SK-N-SH treated with all-trans-retinoic acid at 6 μM for 48 hours (cell line): ENCODE data around the gene CDKL5.

Experiments
- ATAC-seq: fragments of 200-7000 bp; cut with Tn5 transposase; 3 replicates; pipeline ENCODE4 v1.9.1; 2020; ENCODE audit warnings: mild to moderate bottlenecking, moderate library complexity
- BACH2 ChIP-seq: fragments of 250-450 bp; sonication (Bioruptor Pico); IDR thresholded peaks from 2 replicates; pipeline ENCODE4 v1.9.0; 2021; ENCODE audit warnings: mild to moderate bottlenecking, borderline replicate concordance
- CSDC2 ChIP-seq: fragments of 250-450 bp; sonication (Bioruptor Pico); IDR thresholded peaks from 2 replicates; pipeline ENCODE4 v1.5.0; 2020; ENCODE audit warnings: mild to moderate bottlenecking, moderate library complexity
- ESRRG ChIP-seq: fragments of 250-450 bp; sonication (Bioruptor Pico); IDR thresholded peaks from 2 replicates; pipeline ENCODE4 v1.6.1; 2021; ENCODE audit warnings: mild to moderate bottlenecking
- GLIS3 ChIP-seq: fragments of 250-450 bp; sonication (Bioruptor Pico); IDR thresholded peaks from 2 replicates; pipeline ENCODE4 v1.5.0; 2020; ENCODE audit warnings: mild to moderate bottlenecking, moderate library complexity
- ISL1 ChIP-seq: fragments of 250-450 bp; sonication (Bioruptor Pico); IDR thresholded peaks from 2 replicates; pipeline ENCODE4 v2.1.2; 2022; ENCODE audit warnings: mild to moderate bottlenecking, moderate library complexity
- OSR1 ChIP-seq: fragments of 250-450 bp; sonication (Bioruptor Pico); IDR thresholded peaks from 2 replicates; pipeline ENCODE4 v1.8.0; 2022; ENCODE audit warnings: moderate library complexity, mild to moderate bottlenecking, inconsistent platforms
- PPARA ChIP-seq: fragments of 250-450 bp; sonication (Bioruptor Pico); IDR thresholded peaks from 2 replicates; pipeline ENCODE4 v1.5.0; 2020; ENCODE audit warnings: mild to moderate bottlenecking, borderline replicate concordance
- SNAI2 ChIP-seq: fragments of 250-450 bp; sonication (Bioruptor Pico); IDR thresholded peaks from 2 replicates; pipeline ENCODE4 v1.5.0; 2020; ENCODE audit warnings: mild to moderate bottlenecking, moderate library complexity
- TCF4 ChIP-seq: fragments of 250-450 bp; sonication (Bioruptor Pico); IDR thresholded peaks from 2 replicates; pipeline ENCODE4 v1.8.0; 2021; ENCODE audit warnings: mild to moderate bottlenecking, moderate library complexity, borderline replicate concordance
- TOX ChIP-seq: fragments of 250-450 bp; sonication (Bioruptor Pico); IDR thresholded peaks from 2 replicates; pipeline ENCODE4 v1.8.0; 2021; ENCODE audit warnings: mild to moderate bottlenecking, moderate library complexity, borderline replicate concordance
- ZC3H10 ChIP-seq: fragments of 250-450 bp; sonication (Bioruptor Pico); IDR thresholded peaks from 2 replicates; pipeline ENCODE4 v1.5.1; 2021; ENCODE audit warnings: mild to moderate bottlenecking, moderate library complexity
- ZFP3 ChIP-seq: fragments of 250-450 bp; sonication (Bioruptor Pico); IDR thresholded peaks from 2 replicates; pipeline ENCODE4 v1.5.0; 2020; ENCODE audit warnings: mild to moderate bottlenecking, moderate library complexity
- ZFP30 ChIP-seq: fragments of 450-650 bp; formaldehyde crosslinking; IDR thresholded peaks from 2 replicates; pipeline ENCODE4 v1.5.0; 2022; ENCODE audit warnings: mild to moderate bottlenecking, moderate library complexity
- ZNF565 ChIP-seq: fragments of 450-650 bp; formaldehyde crosslinking; conservative IDR thresholded peaks from 2 replicates; pipeline ENCODE4 v1.5.0; 2020; ENCODE audit warnings: low read depth, mild to moderate bottlenecking, moderate library complexity
- ZNF70 ChIP-seq: fragments of 450-650 bp; formaldehyde crosslinking; IDR thresholded peaks from 2 replicates; pipeline ENCODE4 v1.5.0; 2020; ENCODE audit warnings: mild to moderate bottlenecking, moderate library complexity
- ZNF8 ChIP-seq: fragments of 450-650 bp; formaldehyde crosslinking; IDR thresholded peaks from 2 replicates; pipeline ENCODE4 v1.5.0; 2020; ENCODE audit warnings: mild to moderate bottlenecking, moderate library complexity
- TF ChIP-seq, protein P1 (sequence below): fragments of 250-450 bp; sonication (Bioruptor Pico); IDR thresholded peaks from 2 replicates; pipeline ENCODE4 v1.5.1; 2020; ENCODE audit warnings: low read depth, mild to moderate bottlenecking, moderate library complexity
- TF ChIP-seq, protein P2 (sequence below): fragments of 250-450 bp; sonication (Bioruptor Pico); IDR thresholded peaks from 2 replicates; pipeline ENCODE4 v1.8.0; 2021; ENCODE audit warnings: low read depth, mild to moderate bottlenecking, moderate library complexity, borderline replicate concordance
- TF ChIP-seq, protein P3 (sequence below): fragments of 250-450 bp; sonication (Bioruptor Pico); IDR thresholded peaks from 2 replicates; pipeline ENCODE4 v1.8.0; 2020; ENCODE audit warnings: mild to moderate bottlenecking, moderate library complexity, borderline replicate concordance
- TF ChIP-seq, protein P4 (sequence below): fragments of 250-450 bp; sonication (Bioruptor Pico); IDR thresholded peaks from 2 replicates; pipeline ENCODE4 v1.5.1; 2021; ENCODE audit warnings: mild to moderate bottlenecking, moderate library complexity

CDKL5 gene

DNA sequence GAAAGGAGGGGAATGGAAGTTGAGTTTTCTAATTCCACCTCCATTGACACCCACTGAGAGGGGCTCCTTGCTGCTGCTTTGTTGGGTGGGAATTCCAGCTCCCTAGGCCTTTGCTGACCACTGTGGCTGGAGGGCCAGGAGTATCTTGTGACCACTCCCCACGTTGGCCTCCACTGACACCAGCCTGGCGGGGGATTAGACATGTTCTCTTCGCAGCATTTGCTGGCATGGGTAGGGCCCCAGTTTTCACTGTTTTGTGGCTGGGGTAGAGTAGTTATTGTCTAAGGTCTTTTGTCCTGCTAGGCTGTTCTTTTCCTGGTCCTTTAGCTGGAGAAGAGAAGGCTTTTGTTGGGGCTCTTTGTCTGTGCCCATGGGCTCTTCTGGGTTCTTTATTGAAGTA is 116.7 kb downstream of the CDKL5 start (continued):
- TF ChIP-seq PPARA (CRISPR knock-in tag) (no peak), BACH2 (no peak), TCF4 (CRISPR knock-in tag) (no peak), ESRRG (CRISPR knock-in tag) (no peak)
- TF ChIP-seq, protein P1, sequence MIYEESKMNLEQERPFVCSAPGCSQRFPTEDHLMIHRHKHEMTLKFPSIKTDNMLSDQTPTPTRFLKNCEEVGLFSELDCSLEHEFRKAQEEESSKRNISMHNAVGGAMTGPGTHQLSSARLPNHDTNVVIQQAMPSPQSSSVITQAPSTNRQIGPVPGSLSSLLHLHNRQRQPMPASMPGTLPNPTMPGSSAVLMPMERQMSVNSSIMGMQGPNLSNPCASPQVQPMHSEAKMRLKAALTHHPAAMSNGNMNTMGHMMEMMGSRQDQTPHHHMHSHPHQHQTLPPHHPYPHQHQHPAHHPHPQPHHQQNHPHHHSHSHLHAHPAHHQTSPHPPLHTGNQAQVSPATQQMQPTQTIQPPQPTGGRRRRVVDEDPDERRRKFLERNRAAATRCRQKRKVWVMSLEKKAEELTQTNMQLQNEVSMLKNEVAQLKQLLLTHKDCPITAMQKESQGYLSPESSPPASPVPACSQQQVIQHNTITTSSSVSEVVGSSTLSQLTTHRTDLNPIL (CRISPR knock-in tag), result no peak

DNA sequence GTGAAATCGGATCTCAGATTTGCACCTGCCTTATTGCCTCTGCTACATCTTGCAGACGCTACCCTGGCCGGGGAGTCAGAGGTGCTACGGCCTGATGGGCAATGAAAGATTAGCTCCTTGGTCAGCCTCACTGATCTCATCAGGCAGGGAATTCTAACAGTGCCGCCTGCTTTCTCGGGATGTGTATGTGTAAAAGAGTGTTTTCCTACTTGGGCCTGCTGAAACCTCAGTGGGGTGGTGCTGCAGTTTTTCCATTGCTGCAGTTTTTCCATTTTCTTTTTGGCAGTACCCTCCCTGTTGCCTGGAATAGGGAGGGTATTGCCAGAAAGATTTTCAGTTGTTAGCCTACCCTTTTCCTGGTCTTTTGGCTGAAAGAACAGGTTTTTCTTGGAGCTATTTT is 117.5 kb downstream of the CDKL5 start:
- TF ChIP-seq ZFP30 (CRISPR knock-in tag) (no peak), ZFP3 (no peak), TOX (CRISPR knock-in tag) (no peak), PPARA (CRISPR knock-in tag) (no peak), ZNF8 (CRISPR knock-in tag) (no peak), SNAI2 (CRISPR knock-in tag) (no peak), TCF4 (CRISPR knock-in tag) (no peak), ZNF565 (CRISPR knock-in tag) (no peak), ZNF70 (no peak), OSR1 (CRISPR knock-in tag) (no peak), ZC3H10 (CRISPR knock-in tag) (no peak), ISL1 (CRISPR knock-in tag) (no peak), GLIS3 (no peak), CSDC2 (CRISPR knock-in tag) (no peak), ESRRG (CRISPR knock-in tag) (no peak)
- TF ChIP-seq, protein P2, sequence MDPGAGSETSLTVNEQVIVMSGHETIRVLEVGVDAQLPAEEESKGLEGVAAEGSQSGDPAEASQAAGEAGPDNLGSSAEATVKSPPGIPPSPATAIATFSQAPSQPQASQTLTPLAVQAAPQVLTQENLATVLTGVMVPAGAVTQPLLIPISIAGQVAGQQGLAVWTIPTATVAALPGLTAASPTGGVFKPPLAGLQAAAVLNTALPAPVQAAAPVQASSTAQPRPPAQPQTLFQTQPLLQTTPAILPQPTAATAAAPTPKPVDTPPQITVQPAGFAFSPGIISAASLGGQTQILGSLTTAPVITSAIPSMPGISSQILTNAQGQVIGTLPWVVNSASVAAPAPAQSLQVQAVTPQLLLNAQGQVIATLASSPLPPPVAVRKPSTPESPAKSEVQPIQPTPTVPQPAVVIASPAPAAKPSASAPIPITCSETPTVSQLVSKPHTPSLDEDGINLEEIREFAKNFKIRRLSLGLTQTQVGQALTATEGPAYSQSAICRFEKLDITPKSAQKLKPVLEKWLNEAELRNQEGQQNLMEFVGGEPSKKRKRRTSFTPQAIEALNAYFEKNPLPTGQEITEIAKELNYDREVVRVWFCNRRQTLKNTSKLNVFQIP (CRISPR knock-in tag), result no peak
- TF ChIP-seq, protein P3, sequence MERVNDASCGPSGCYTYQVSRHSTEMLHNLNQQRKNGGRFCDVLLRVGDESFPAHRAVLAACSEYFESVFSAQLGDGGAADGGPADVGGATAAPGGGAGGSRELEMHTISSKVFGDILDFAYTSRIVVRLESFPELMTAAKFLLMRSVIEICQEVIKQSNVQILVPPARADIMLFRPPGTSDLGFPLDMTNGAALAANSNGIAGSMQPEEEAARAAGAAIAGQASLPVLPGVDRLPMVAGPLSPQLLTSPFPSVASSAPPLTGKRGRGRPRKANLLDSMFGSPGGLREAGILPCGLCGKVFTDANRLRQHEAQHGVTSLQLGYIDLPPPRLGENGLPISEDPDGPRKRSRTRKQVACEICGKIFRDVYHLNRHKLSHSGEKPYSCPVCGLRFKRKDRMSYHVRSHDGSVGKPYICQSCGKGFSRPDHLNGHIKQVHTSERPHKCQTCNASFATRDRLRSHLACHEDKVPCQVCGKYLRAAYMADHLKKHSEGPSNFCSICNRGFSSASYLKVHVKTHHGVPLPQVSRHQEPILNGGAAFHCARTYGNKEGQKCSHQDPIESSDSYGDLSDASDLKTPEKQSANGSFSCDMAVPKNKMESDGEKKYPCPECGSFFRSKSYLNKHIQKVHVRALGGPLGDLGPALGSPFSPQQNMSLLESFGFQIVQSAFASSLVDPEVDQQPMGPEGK (CRISPR knock-in tag), result no peak
- TF ChIP-seq, protein P1 (CRISPR knock-in tag), result no peak
- TF ChIP-seq, protein P4, sequence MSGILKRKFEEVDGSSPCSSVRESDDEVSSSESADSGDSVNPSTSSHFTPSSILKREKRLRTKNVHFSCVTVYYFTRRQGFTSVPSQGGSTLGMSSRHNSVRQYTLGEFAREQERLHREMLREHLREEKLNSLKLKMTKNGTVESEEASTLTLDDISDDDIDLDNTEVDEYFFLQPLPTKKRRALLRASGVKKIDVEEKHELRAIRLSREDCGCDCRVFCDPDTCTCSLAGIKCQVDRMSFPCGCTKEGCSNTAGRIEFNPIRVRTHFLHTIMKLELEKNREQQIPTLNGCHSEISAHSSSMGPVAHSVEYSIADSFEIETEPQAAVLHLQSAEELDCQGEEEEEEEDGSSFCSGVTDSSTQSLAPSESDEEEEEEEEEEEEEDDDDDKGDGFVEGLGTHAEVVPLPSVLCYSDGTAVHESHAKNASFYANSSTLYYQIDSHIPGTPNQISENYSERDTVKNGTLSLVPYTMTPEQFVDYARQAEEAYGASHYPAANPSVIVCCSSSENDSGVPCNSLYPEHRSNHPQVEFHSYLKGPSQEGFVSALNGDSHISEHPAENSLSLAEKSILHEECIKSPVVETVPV (CRISPR knock-in tag), result no peak
- no peak for ATAC-seq

DNA sequence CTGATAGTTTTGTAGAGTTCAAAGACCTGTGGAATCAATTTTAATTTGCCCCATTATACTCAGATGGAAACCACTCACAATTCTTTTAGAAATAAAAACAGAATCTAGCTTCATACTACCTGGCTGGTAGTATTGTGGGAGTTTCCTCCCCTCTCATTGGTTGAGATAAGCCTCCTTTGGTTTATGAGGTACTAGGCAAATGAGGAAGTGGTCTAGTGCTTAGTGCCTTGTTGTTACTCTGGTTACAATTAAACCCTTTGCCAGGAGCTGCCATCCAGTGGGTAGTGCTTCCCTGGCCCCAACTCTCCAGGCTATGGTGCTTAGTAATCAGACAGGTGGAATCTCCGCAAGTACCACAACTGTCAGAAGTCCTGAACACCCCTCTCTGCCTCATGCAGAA is 118.3 kb downstream of the CDKL5 start:
- ATAC-seq, result no peak
- TF ChIP-seq ZFP30 (CRISPR knock-in tag) (no peak), TOX (CRISPR knock-in tag) (no peak), GLIS3 (no peak), CSDC2 (CRISPR knock-in tag) (no peak), ZNF70 (no peak), ESRRG (CRISPR knock-in tag) (no peak)
- TF ChIP-seq, protein P4 (CRISPR knock-in tag), result no peak
- TF ChIP-seq, all 23 proteins: peak for 0
